Measurements from ENCODE around the gene JAZF1. TPM values are rescaled to one million over a fixed set of nuclear protein-coding genes. Genes with fewer than 3 reads are reported as not detected.
A peak's percentile ranks its signal among the peaks of the same experiment; 100 is the strongest.

The JAZF1 gene
- total and polyA plus RNA-seq, 5 donors from 2014 or later, result 6.4 to 30.7 (median 7.6) TPM

- Histone ChIP-seq H3K27ac (ENCODE audit: insufficient read depth, low read length, poor library complexity, severe bottlenecking) (no peak overlapping the region), H3K9me3 (ENCODE audit: control insufficient read depth in 2 of 2, low read length in 2 of 2) (no peaks in the 10 kb centered on the region), H3K4me1 (ENCODE audit: control insufficient read depth, insufficient read depth, low read length, poor library complexity, severe bottlenecking) (no peaks in the 10 kb centered on the region), H3K4me3 (ENCODE audit: low read depth, low read length) (no peak overlapping the region), H3K27me3 (ENCODE audit: control insufficient read depth, insufficient read depth, low read length) (no peaks in the 10 kb centered on the region), H3K36me3 (ENCODE audit: control insufficient read depth, insufficient read depth, low read length) (no peaks in the 10 kb centered on the region)
- ATAC-seq (ENCODE audit: low read depth in 2 of 2) (no peak), DNase-seq (no peak)
- no peaks in the 10 kb centered on the region for H3K27me3 Mint-ChIP-seq
- H3K9me3 Mint-ChIP-seq, result peaks cover 0 to 2% (median 0%) of the 10 kb centered on the region in 7 donors
- no peaks in the 10 kb centered on the region for H3K36me3 Mint-ChIP-seq
- H3K4me3 Mint-ChIP-seq, result no peak overlapping the region
- peaks cover 6 to 35% (median 17%) of the 10 kb centered on the region in 4 donors for H3K4me1 Mint-ChIP-seq
- no peak overlapping the region for H3K27ac Mint-ChIP-seq
Observed at GRCh38 chr7:28029051-28029450, 151.5 kb downstream of the JAZF1 start.

- H3K4me3 Mint-ChIP-seq, result no peak overlapping the region
Observed at GRCh38 chr7:28028471-28028870, 152.1 kb downstream of the JAZF1 start.

GRCh38 chr7:28026237-28026636 lies 154.4 kb downstream of the JAZF1 start:
- DNase-seq (no peak), ATAC-seq (ENCODE audit: low read depth in 2 of 2) (no peak)
- Mint-ChIP-seq H3K9me3 (no peaks in the 10 kb centered on the region), H3K4me1 (peaks cover 11 to 25% (median 13%) of the 10 kb centered on the region in 4 donors), H3K4me3 (no peak overlapping the region), H3K27me3 (no peaks in the 10 kb centered on the region), H3K27ac (no peak overlapping the region), H3K36me3 (no peaks in the 10 kb centered on the region)
- Histone ChIP-seq H3K36me3 (ENCODE audit: control insufficient read depth, insufficient read depth, low read length) (peaks cover 2% of the 10 kb centered on the region), H3K4me1 (ENCODE audit: control insufficient read depth, insufficient read depth, low read length, poor library complexity, severe bottlenecking) (no peaks in the 10 kb centered on the region), H3K9me3 (ENCODE audit: control insufficient read depth in 2 of 2, low read length in 2 of 2) (no peaks in the 10 kb centered on the region), H3K4me3 (ENCODE audit: low read depth, low read length) (no peak overlapping the region), H3K27ac (ENCODE audit: insufficient read depth, low read length, poor library complexity, severe bottlenecking) (no peak overlapping the region), H3K27me3 (ENCODE audit: control insufficient read depth, insufficient read depth, low read length) (no peaks in the 10 kb centered on the region)

More at GRCh38 chr7:28028471-28028870, 152.1 kb downstream of the JAZF1 start:
- Mint-ChIP-seq H3K4me1 (peaks cover 11 to 33% (median 16%) of the 10 kb centered on the region in 4 donors), H3K9me3 (peaks cover 0 to 2% (median 0%) of the 10 kb centered on the region in 7 donors), H3K27ac (no peak overlapping the region), H3K27me3 (no peaks in the 10 kb centered on the region), H3K36me3 (no peaks in the 10 kb centered on the region)
- Histone ChIP-seq H3K4me1 (ENCODE audit: control insufficient read depth, insufficient read depth, low read length, poor library complexity, severe bottlenecking) (no peaks in the 10 kb centered on the region), H3K27me3 (ENCODE audit: control insufficient read depth, insufficient read depth, low read length) (no peaks in the 10 kb centered on the region), H3K27ac (ENCODE audit: insufficient read depth, low read length, poor library complexity, severe bottlenecking) (no peak overlapping the region), H3K36me3 (ENCODE audit: control insufficient read depth, insufficient read depth, low read length) (no peaks in the 10 kb centered on the region), H3K9me3 (ENCODE audit: control insufficient read depth in 2 of 2, low read length in 2 of 2) (no peaks in the 10 kb centered on the region), H3K4me3 (ENCODE audit: low read depth, low read length) (no peak overlapping the region)
- no peak for DNase-seq
- no peak for ATAC-seq (ENCODE audit: low read depth in 2 of 2)

- Mint-ChIP-seq H3K9me3 (no peaks in the 10 kb centered on the region), H3K4me1 (peaks cover 15 to 29% (median 22%) of the 10 kb centered on the region in 4 donors), H3K36me3 (no peaks in the 10 kb centered on the region), H3K27me3 (no peaks in the 10 kb centered on the region), H3K27ac (peak overlapping the region in 1 of 3 donors; percentile 18), H3K4me3 (no peak overlapping the region)
- Histone ChIP-seq H3K9me3 (ENCODE audit: control insufficient read depth in 2 of 2, low read length in 2 of 2) (no peaks in the 10 kb centered on the region), H3K36me3 (ENCODE audit: control insufficient read depth, insufficient read depth, low read length) (peaks cover 2% of the 10 kb centered on the region), H3K27me3 (ENCODE audit: control insufficient read depth, insufficient read depth, low read length) (no peaks in the 10 kb centered on the region), H3K4me1 (ENCODE audit: control insufficient read depth, insufficient read depth, low read length, poor library complexity, severe bottlenecking) (no peaks in the 10 kb centered on the region), H3K27ac (ENCODE audit: insufficient read depth, low read length, poor library complexity, severe bottlenecking) (no peak overlapping the region), H3K4me3 (ENCODE audit: low read depth, low read length) (no peak overlapping the region)
- ATAC-seq (ENCODE audit: low read depth in 2 of 2) (no peak), DNase-seq (no peak)
Observed at GRCh38 chr7:28024786-28025334, 155.7 kb downstream of the JAZF1 start.

GRCh38 chr7:28020302-28020940 lies 160.2 kb downstream of the JAZF1 start:
- Histone ChIP-seq H3K27ac (ENCODE audit: insufficient read depth, low read length, poor library complexity, severe bottlenecking) (no peak overlapping the region), H3K4me3 (ENCODE audit: low read depth, low read length) (peak overlapping the region; percentile 27), H3K4me1 (ENCODE audit: control insufficient read depth, insufficient read depth, low read length, poor library complexity, severe bottlenecking) (no peaks in the 10 kb centered on the region), H3K27me3 (ENCODE audit: control insufficient read depth, insufficient read depth, low read length) (no peaks in the 10 kb centered on the region), H3K9me3 (ENCODE audit: control insufficient read depth in 2 of 2, low read length in 2 of 2) (no peaks in the 10 kb centered on the region), H3K36me3 (ENCODE audit: control insufficient read depth, insufficient read depth, low read length) (peaks cover 2% of the 10 kb centered on the region)
- ATAC-seq (ENCODE audit: low read depth in 2 of 2) (peak; percentile 69 to 71), DNase-seq (peak; percentile 3 to 71 (median 52))
- peaks cover 0 to 3% (median 0%) of the 10 kb centered on the region in 7 donors for H3K9me3 Mint-ChIP-seq
- no peak overlapping the region for H3K27ac Mint-ChIP-seq
- peaks cover 12 to 24% (median 18%) of the 10 kb centered on the region in 4 donors for H3K4me1 Mint-ChIP-seq
- H3K36me3 Mint-ChIP-seq, result no peaks in the 10 kb centered on the region
- no peak overlapping the region for H3K4me3 Mint-ChIP-seq
- H3K27me3 Mint-ChIP-seq, result no peaks in the 10 kb centered on the region

- H3K4me1 Mint-ChIP-seq, result peaks cover 10 to 24% (median 15%) of the 10 kb centered on the region in 4 donors
- no peak for DNase-seq
- H3K27me3 ChIP-seq (ENCODE audit: control insufficient read depth, insufficient read depth, low read length), result no peaks in the 10 kb centered on the region
- no peaks in the 10 kb centered on the region for H3K27me3 Mint-ChIP-seq
- no peak overlapping the region for H3K4me3 Mint-ChIP-seq
- ATAC-seq (ENCODE audit: low read depth in 2 of 2), result no peak
- H3K4me3 ChIP-seq (ENCODE audit: low read depth, low read length), result no peak overlapping the region
- no peak overlapping the region for H3K27ac ChIP-seq (ENCODE audit: insufficient read depth, low read length, poor library complexity, severe bottlenecking)
- peaks cover 2% of the 10 kb centered on the region for H3K36me3 ChIP-seq (ENCODE audit: control insufficient read depth, insufficient read depth, low read length)
- no peaks in the 10 kb centered on the region for H3K4me1 ChIP-seq (ENCODE audit: control insufficient read depth, insufficient read depth, low read length, poor library complexity, severe bottlenecking)
- peaks cover 5% of the 10 kb centered on the region for H3K36me3 Mint-ChIP-seq
- H3K9me3 ChIP-seq (ENCODE audit: control insufficient read depth in 2 of 2, low read length in 2 of 2), result no peaks in the 10 kb centered on the region
- H3K27ac Mint-ChIP-seq, result peak overlapping the region in 1 of 3 donors; percentile 76
- peaks cover 0 to 6% (median 4%) of the 10 kb centered on the region in 7 donors for H3K9me3 Mint-ChIP-seq
Observed at GRCh38 chr7:28018856-28019465, 161.6 kb downstream of the JAZF1 start.

- Histone ChIP-seq H3K4me1 (ENCODE audit: control insufficient read depth, insufficient read depth, low read length, poor library complexity, severe bottlenecking) (no peaks in the 10 kb centered on the region), H3K9me3 (ENCODE audit: control insufficient read depth in 2 of 2, low read length in 2 of 2) (no peaks in the 10 kb centered on the region), H3K27ac (ENCODE audit: insufficient read depth, low read length, poor library complexity, severe bottlenecking) (no peak overlapping the region), H3K4me3 (ENCODE audit: low read depth, low read length) (no peak overlapping the region), H3K27me3 (ENCODE audit: control insufficient read depth, insufficient read depth, low read length) (no peaks in the 10 kb centered on the region), H3K36me3 (ENCODE audit: control insufficient read depth, insufficient read depth, low read length) (peaks cover 2% of the 10 kb centered on the region)
- Mint-ChIP-seq H3K27ac (peak overlapping the region in 1 of 3 donors; percentile 72), H3K9me3 (peaks cover 0 to 6% (median 4%) of the 10 kb centered on the region in 7 donors), H3K4me1 (peaks cover 4 to 24% (median 15%) of the 10 kb centered on the region in 4 donors), H3K4me3 (no peak overlapping the region), H3K36me3 (peaks cover 5% of the 10 kb centered on the region), H3K27me3 (no peaks in the 10 kb centered on the region)
- no peak for DNase-seq
- no peak for ATAC-seq (ENCODE audit: low read depth in 2 of 2)
Observed at GRCh38 chr7:28018446-28018845, 162.1 kb downstream of the JAZF1 start.

Data from CD4-positive, CD25-positive, alpha-beta regulatory T cell (primary cell).